HepG2 (cell line): ENCODE results near the gene WDR73. TPM values are rescaled to one million over a fixed set of nuclear protein-coding genes. Genes with fewer than 3 reads are reported as not detected.

Experiments
- ARNTL ChIP-seq: sonication (generic); formaldehyde crosslinking; IDR thresholded peaks from 2 replicates; pipeline ENCODE4 v1.4.0; 2020; ENCODE audit warnings: mild to moderate bottlenecking, missing genetic modification reagents
- POLR2G ChIP-seq: fragments of 200-400 bp; formaldehyde crosslinking; IDR thresholded peaks from 2 replicates; pipeline ENCODE4 v1.6.1; 2018; ENCODE audit warnings: mild to moderate bottlenecking, low read depth, low read length, moderate library complexity
- ZNF274 ChIP-seq: sonication (generic); formaldehyde crosslinking; IDR thresholded peaks from 2 replicates; pipeline ENCODE4 v1.5.1; 2020; ENCODE audit warnings: mild to moderate bottlenecking, missing genetic modification reagents
- ZNF720 ChIP-seq: sonication (generic); formaldehyde crosslinking; IDR thresholded peaks from 2 replicates; pipeline ENCODE4 v1.4.0; 2020; ENCODE audit warnings: missing genetic modification reagents
- polyA plus RNA-seq, 8 experiments: library from polyadenylated mRNA; depleted of rRNA in 3 of 8; stranded (reverse) in 7 of 8; unstranded in 1 of 8; fragments of >200 nt; fragmentation: Illumina TruSeq in 4 of 8; extraction: Trizol in 4 of 8; gene quantifications; 2 replicates each; pipeline versions ENCODE4 v1.2.1 to v1.2.3, GENCODE V29; 2011 to 2016; ENCODE audit warnings: low read depth in 4 of 8, missing spikeins in 1 of 8, mixed read lengths in 1 of 8; ENCODE audit not compliant: insufficient read depth in 1 of 8
- total RNA-seq, 5 experiments: library from RNA; depleted of rRNA; stranded (reverse); fragments of >200 nt; fragmentation: Illumina TruSeq; extraction: Trizol; gene quantifications; 2 replicates each; pipeline ENCODE4 v1.2.3, GENCODE V29; 2016; ENCODE audit warnings: low read depth in 1 of 5
- TF ChIP-seq, protein P1 (sequence below): sonication (generic); formaldehyde crosslinking; IDR thresholded peaks from 2 replicates; pipeline ENCODE4 v1.4.0; 2020; ENCODE audit warnings: missing genetic modification reagents, borderline replicate concordance
- TF ChIP-seq, protein P2 (sequence below): sonication (generic); formaldehyde crosslinking; IDR thresholded peaks from 2 replicates; pipeline ENCODE4 v1.5.1; 2020; ENCODE audit warnings: mild to moderate bottlenecking, missing genetic modification reagents
- TF ChIP-seq, protein P3 (sequence below): sonication (generic); formaldehyde crosslinking; IDR thresholded peaks from 2 replicates; pipeline ENCODE4 v1.4.0; 2020; ENCODE audit warnings: missing genetic modification reagents, mild to moderate bottlenecking, borderline replicate concordance
- TF ChIP-seq, protein P4 (sequence below): sonication (generic); formaldehyde crosslinking; IDR thresholded peaks from 2 replicates; pipeline ENCODE4 v1.4.0; 2020; ENCODE audit warnings: missing genetic modification reagents, borderline replicate concordance
- TF ChIP-seq, protein P5 (sequence below): sonication (generic); formaldehyde crosslinking; IDR thresholded peaks from 2 replicates; pipeline ENCODE4 v1.9.0; 2022; ENCODE audit warnings: missing genetic modification reagents, mild to moderate bottlenecking, borderline replicate concordance

Gene WDR73
- total and polyA plus RNA-seq, 2 of the 13 experiments (the other 11 are each of a cell fraction or from before 2014, with no cell fraction given) = 20.0 to 35.5 TPM

DNA sequence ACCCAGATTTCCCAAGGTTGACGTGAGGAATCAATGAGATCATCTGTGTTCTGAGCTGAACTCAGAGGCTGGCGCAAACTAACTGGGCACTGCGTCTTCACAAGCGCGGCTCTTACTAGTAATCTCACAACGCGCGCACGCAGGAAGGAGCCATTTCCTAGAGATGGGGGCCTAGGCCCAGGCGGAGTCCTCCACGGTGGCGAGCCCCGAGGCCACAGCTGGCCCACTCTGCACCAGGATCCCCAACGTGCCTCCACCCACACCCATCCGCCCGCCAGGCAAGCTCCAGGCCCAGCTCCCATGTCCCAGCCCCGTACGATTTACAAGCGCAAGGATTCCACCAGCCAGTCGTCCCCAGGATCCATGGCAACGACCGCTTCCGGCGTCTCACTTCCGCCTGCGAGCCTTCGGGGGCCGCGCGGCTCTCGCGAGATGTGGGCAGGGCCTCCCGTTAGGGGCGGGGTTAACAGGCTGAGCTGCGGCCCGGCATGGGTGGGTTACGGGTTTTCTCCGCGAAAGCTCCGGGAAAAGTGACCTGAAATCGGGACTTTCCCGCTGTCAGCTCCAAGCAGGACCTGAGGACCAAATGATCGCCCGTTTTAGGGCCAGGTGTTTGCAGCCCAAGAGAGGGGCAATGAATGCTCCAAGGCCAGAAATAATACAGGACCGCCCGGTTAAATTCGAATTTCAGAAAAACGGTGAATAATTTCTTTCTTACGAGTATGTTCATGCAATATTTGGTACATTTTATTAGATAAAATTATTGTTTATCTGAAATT, at the start of gene WDR73 (continued):
- TF ChIP-seq, protein P1, sequence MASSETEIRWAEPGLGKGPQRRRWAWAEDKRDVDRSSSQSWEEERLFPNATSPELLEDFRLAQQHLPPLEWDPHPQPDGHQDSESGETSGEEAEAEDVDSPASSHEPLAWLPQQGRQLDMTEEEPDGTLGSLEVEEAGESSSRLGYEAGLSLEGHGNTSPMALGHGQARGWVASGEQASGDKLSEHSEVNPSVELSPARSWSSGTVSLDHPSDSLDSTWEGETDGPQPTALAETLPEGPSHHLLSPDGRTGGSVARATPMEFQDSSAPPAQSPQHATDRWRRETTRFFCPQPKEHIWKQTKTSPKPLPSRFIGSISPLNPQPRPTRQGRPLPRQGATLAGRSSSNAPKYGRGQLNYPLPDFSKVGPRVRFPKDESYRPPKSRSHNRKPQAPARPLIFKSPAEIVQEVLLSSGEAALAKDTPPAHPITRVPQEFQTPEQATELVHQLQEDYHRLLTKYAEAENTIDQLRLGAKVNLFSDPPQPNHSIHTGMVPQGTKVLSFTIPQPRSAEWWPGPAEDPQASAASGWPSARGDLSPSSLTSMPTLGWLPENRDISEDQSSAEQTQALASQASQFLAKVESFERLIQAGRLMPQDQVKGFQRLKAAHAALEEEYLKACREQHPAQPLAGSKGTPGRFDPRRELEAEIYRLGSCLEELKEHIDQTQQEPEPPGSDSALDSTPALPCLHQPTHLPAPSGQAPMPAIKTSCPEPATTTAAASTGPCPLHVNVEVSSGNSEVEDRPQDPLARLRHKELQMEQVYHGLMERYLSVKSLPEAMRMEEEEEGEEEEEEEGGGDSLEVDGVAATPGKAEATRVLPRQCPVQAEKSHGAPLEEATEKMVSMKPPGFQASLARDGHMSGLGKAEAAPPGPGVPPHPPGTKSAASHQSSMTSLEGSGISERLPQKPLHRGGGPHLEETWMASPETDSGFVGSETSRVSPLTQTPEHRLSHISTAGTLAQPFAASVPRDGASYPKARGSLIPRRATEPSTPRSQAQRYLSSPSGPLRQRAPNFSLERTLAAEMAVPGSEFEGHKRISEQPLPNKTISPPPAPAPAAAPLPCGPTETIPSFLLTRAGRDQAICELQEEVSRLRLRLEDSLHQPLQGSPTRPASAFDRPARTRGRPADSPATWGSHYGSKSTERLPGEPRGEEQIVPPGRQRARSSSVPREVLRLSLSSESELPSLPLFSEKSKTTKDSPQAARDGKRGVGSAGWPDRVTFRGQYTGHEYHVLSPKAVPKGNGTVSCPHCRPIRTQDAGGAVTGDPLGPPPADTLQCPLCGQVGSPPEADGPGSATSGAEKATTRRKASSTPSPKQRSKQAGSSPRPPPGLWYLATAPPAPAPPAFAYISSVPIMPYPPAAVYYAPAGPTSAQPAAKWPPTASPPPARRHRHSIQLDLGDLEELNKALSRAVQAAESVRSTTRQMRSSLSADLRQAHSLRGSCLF (CRISPR knock-in tag) = peak; percentile 72; the same call in 1 of the 2 replicates
- TF ChIP-seq POLR2G (peak; percentile 75), ARNTL (no peak), ZNF720 (no peak), ZNF274 (CRISPR knock-in tag) (peak; percentile 43; the same call in 1 of the 2 replicates)
- TF ChIP-seq, protein P2, sequence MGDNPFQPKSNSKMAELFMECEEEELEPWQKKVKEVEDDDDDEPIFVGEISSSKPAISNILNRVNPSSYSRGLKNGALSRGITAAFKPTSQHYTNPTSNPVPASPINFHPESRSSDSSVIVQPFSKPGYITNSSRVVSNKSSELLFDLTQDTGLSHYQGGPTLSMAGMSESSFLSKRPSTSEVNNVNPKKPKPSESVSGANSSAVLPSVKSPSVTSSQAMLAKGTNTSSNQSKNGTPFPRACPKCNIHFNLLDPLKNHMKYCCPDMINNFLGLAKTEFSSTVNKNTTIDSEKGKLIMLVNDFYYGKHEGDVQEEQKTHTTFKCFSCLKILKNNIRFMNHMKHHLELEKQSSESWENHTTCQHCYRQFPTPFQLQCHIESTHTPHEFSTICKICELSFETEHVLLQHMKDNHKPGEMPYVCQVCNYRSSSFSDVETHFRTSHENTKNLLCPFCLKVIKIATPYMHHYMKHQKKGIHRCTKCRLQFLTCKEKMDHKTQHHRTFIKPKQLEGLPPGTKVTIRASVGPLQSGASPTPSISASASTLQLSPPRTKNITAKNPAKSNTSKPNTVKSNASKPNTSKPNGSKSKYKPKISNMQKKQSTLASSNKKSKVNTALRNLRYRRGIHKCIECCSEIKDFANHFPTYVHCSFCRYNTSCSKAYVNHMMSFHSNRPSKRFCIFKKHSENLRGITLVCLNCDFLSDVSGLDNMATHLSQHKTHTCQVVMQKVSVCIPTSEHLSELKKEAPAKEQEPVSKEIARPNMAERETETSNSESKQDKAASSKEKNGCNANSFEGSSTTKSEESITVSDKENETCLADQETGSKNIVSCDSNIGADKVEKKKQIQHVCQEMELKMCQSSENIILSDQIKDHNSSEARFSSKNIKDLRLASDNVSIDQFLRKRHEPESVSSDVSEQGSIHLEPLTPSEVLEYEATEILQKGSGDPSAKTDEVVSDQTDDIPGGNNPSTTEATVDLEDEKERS (CRISPR knock-in tag) = no peak
- TF ChIP-seq, protein P3, sequence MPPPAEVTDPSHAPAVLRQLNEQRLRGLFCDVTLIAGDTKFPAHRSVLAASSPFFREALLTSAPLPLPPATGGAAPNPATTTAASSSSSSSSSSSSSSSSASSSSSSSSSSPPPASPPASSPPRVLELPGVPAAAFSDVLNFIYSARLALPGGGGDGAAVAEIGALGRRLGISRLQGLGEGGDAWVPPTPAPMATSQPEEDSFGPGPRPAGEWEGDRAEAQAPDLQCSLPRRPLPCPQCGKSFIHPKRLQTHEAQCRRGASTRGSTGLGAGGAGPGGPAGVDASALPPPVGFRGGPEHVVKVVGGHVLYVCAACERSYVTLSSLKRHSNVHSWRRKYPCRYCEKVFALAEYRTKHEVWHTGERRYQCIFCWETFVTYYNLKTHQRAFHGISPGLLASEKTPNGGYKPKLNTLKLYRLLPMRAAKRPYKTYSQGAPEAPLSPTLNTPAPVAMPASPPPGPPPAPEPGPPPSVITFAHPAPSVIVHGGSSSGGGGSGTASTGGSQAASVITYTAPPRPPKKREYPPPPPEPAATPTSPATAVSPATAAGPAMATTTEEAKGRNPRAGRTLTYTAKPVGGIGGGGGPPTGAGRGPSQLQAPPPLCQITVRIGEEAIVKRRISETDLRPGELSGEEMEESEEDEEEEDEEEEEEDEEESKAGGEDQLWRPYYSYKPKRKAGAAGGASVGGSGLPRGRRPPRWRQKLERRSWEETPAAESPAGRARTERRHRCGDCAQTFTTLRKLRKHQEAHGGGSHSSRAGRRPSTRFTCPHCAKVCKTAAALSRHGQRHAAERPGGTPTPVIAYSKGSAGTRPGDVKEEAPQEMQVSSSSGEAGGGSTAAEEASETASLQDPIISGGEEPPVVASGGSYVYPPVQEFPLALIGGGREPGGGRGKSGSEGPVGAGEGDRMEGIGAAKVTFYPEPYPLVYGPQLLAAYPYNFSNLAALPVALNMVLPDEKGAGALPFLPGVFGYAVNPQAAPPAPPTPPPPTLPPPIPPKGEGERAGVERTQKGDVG (CRISPR knock-in tag) = 0 out of 2 replicates have a peak, but pooled peaks have one; percentile 46
- TF ChIP-seq, protein P4, sequence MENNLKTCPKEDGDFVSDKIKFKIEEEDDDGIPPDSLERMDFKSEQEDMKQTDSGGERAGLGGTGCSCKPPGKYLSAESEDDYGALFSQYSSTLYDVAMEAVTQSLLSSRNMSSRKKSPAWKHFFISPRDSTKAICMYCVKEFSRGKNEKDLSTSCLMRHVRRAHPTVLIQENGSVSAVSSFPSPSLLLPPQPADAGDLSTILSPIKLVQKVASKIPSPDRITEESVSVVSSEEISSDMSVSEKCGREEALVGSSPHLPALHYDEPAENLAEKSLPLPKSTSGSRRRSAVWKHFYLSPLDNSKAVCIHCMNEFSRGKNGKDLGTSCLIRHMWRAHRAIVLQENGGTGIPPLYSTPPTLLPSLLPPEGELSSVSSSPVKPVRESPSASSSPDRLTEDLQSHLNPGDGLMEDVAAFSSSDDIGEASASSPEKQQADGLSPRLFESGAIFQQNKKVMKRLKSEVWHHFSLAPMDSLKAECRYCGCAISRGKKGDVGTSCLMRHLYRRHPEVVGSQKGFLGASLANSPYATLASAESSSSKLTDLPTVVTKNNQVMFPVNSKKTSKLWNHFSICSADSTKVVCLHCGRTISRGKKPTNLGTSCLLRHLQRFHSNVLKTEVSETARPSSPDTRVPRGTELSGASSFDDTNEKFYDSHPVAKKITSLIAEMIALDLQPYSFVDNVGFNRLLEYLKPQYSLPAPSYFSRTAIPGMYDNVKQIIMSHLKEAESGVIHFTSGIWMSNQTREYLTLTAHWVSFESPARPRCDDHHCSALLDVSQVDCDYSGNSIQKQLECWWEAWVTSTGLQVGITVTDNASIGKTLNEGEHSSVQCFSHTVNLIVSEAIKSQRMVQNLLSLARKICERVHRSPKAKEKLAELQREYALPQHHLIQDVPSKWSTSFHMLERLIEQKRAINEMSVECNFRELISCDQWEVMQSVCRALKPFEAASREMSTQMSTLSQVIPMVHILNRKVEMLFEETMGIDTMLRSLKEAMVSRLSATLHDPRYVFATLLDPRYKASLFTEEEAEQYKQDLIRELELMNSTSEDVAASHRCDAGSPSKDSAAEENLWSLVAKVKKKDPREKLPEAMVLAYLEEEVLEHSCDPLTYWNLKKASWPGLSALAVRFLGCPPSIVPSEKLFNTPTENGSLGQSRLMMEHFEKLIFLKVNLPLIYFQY = no peak; the same call in 1 of the 2 replicates
- TF ChIP-seq, protein P5, sequence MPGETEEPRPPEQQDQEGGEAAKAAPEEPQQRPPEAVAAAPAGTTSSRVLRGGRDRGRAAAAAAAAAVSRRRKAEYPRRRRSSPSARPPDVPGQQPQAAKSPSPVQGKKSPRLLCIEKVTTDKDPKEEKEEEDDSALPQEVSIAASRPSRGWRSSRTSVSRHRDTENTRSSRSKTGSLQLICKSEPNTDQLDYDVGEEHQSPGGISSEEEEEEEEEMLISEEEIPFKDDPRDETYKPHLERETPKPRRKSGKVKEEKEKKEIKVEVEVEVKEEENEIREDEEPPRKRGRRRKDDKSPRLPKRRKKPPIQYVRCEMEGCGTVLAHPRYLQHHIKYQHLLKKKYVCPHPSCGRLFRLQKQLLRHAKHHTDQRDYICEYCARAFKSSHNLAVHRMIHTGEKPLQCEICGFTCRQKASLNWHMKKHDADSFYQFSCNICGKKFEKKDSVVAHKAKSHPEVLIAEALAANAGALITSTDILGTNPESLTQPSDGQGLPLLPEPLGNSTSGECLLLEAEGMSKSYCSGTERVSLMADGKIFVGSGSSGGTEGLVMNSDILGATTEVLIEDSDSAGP (CRISPR knock-in tag) = peak; percentile 85; the same call in 1 of the 2 replicates
